Measurements from ENCODE around the gene SULT1E1.

The SULT1E1 gene

DNA sequence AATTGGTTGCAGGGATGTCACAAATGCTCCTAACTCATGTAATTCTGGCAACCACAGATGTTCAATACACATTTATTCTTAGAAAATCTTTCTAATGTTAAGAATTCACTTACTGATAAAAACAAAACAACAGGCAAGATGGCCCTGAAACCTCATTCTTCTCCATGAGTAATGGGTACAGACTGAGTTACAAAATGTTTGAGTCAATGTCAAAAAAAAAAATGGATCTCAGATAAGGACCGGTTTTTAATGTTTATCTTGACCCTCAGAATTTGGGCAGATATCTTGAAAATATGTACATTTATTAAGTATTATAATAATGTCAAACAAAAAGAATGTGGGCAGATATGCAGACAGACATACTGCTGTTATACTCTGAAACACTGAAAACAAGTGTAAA, 1.8 kb upstream of the SULT1E1 start:
- DNase-seq (ENCODE audit: extremely low read depth, low read depth), result no peak
- TF ChIP-seq, protein P1, sequence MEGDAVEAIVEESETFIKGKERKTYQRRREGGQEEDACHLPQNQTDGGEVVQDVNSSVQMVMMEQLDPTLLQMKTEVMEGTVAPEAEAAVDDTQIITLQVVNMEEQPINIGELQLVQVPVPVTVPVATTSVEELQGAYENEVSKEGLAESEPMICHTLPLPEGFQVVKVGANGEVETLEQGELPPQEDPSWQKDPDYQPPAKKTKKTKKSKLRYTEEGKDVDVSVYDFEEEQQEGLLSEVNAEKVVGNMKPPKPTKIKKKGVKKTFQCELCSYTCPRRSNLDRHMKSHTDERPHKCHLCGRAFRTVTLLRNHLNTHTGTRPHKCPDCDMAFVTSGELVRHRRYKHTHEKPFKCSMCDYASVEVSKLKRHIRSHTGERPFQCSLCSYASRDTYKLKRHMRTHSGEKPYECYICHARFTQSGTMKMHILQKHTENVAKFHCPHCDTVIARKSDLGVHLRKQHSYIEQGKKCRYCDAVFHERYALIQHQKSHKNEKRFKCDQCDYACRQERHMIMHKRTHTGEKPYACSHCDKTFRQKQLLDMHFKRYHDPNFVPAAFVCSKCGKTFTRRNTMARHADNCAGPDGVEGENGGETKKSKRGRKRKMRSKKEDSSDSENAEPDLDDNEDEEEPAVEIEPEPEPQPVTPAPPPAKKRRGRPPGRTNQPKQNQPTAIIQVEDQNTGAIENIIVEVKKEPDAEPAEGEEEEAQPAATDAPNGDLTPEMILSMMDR (IDR thresholded peaks at IDR 0.05; ENCODE audit: low read depth, low read length), result no peak

DNA sequence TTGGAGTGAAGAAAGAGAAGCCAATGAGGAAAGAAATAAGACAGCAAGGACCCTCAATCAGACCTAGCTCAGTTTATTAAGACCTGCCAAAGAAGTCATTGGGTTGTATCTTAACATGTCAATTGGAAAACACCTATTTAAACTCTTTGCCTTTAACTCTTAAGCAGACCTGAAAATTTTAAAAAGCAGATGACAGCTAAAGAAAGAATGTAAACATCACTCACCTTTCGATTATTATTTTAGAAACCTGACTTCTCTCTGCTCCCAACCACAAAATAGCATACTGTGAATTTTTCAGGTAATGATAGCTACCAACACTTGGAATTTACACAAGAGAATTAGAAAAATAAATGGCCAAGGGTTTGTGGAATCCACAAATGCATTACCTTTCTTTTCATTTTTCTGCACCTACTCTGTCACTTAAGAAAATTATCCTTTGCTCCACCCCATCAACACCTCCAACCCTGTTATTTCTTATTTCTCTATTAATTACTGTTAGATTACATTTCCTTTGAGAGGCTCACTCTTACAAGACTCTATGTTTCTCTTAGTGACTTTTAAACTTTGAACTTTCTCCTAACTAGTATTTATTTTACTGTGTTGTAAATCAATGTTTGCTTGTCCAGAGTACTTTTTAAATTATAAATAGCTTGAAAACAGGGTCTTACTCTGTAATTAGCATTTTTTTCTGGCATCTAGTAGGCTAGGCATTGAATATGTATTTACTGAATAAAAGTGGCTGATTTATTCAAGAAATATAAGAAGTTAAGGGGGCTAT, 765 bp upstream of the SULT1E1 start:
- TF ChIP-seq, protein P1 (IDR thresholded peaks at IDR 0.05; ENCODE audit: low read depth, low read length), result no peak
- DNase-seq (ENCODE audit: extremely low read depth, low read depth), result no peak

DNA sequence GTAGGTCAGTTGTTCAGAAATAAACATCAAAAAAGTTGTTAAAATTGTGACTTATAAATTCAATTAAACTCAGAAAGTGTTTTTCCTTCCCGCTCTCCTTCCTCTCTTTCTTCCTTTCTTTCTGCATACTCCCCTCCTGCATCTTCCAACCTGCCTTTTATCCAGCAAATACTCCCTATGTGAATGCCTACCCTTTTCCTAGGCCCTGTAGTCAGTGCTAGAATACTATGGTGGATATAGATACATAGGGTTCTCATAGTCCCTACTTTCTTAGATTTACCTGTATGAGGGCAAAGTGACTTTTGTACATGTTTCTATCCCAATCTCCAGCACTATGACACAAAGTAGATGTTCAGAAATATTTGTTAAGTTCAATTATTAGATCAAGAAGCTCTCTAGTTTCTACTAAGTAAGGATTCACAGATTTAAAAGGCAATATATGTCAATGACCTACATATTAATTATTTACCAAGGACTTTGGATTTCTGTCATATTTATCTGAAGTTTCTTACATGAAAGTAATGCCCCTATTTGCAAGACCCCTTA, 732 bp downstream of the SULT1E1 start:
- TF ChIP-seq, protein P1 (IDR thresholded peaks at IDR 0.05; ENCODE audit: low read depth, low read length), result no peak
- DNase-seq (ENCODE audit: extremely low read depth, low read depth), result no peak

- TF ChIP-seq, protein P1 (IDR thresholded peaks at IDR 0.05; ENCODE audit: low read depth, low read length), result no peak
- no peak for DNase-seq (ENCODE audit: extremely low read depth, low read depth)
These were observed 1.3 kb downstream of the SULT1E1 start for GRCh38 chr4:69858690-69859089.

DNA sequence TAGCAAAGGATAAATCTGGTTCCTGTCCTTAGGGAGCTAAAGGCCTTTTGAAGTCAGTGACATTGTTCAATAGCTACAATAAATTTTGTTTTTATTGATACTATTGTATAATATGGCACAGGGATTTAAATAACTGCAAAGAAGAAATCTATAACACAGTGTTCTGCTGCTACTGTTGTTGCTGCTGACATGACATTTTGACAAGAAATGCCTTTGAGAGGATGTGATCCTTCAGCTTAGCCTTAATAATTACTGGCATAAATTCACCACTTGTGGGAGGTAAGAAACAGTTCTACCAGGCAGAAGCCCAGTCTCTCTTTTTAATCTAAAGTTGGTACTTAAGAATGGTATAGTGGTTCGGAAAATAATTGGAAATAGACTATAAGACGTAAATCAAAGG, 4.1 kb downstream of the SULT1E1 start:
- DNase-seq (ENCODE audit: extremely low read depth, low read depth), result no peak
- TF ChIP-seq, protein P1 (IDR thresholded peaks at IDR 0.05; ENCODE audit: low read depth, low read length), result no peak

GRCh38 chr4:69849969-69850368, 10.0 kb downstream of the SULT1E1 start:
- DNase-seq (ENCODE audit: extremely low read depth, low read depth), result no peak
- TF ChIP-seq, protein P1 (IDR thresholded peaks at IDR 0.05; ENCODE audit: low read depth, low read length), result no peak

DNA sequence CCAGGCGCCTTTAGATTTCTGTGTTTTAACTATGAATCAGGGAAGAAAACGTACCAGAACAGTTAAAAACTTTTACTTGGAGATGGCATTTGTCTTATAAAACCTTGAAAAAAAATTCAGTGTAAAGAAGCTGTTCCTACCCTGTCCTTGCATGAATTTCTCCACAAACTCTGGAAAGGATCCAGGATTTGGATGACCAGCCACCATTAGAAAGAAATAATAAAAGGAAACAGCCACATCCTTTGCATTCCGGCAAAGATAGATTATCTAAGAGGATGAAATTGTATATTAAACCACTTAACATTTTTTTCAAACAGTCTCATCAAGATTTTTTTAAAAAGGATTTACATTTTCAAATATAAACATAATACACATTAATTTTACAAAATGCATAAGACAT, 10.6 kb downstream of the SULT1E1 start:
- TF ChIP-seq, protein P1 (IDR thresholded peaks at IDR 0.05; ENCODE audit: low read depth, low read length), result no peak
- no peak for DNase-seq (ENCODE audit: extremely low read depth, low read depth)

Measured in AG09319 (cell line).